NK-92 treated with Interleukin-12 subunit alpha and Interleukin-12 subunit beta, amount 100 ng/mL, for 24 hours (cell line): ENCODE results near the gene TMEM175.
"Not testable (repeated sequence)": the region's sequence is repeated elsewhere in the genome, so short reads cannot be mapped to it uniquely, and the experiment has no call there.

Experiments
- DNase-seq: peaks from one replicate; lab custom pipeline; 2025; lab: John Stamatoyannopoulos, UW

TMEM175 gene

GRCh38 chr4:971666-972500, 39.6 kb downstream of the TMEM175 start:
- DNase-seq = no peak

DNA sequence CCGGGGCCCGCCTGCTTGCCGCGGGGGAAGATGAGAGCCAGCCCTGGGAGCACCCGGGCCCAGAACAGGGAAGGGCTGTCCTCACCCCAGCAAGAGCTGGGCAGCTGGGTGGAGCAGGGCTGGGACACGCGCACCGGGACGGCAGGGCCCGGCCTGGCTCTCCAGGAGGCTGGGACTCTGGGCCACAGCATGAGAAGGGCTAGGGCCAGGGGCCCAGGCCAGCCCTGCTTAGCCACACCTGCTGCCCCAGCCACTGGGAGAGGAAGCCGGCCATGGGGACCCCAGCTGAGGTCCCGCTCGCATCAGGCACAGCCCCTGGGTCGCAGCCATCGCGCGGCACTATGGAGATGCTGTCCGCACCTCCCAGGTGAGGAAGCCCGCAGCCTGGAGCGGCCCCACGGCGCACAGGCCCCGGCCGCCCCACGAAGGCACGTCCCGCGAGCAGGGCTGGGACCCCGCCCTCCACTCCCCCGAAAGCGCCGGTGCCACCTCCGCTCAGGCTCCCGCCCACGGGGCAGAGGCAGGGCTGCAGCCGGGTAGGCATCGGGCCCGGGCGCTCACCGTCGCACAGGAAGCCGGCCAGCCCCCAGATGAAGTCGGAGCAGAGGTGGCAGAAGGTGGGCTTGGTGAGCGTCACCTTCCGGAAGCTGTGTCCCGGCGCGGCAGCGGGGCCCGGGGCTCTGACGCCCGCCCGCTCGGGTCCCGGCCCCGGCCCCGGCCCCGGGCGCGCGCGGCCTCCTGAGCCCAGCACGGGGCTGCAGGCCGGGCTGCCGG, 40.6 kb downstream of the TMEM175 start:
- DNase-seq = peak; percentile 33

DNA sequence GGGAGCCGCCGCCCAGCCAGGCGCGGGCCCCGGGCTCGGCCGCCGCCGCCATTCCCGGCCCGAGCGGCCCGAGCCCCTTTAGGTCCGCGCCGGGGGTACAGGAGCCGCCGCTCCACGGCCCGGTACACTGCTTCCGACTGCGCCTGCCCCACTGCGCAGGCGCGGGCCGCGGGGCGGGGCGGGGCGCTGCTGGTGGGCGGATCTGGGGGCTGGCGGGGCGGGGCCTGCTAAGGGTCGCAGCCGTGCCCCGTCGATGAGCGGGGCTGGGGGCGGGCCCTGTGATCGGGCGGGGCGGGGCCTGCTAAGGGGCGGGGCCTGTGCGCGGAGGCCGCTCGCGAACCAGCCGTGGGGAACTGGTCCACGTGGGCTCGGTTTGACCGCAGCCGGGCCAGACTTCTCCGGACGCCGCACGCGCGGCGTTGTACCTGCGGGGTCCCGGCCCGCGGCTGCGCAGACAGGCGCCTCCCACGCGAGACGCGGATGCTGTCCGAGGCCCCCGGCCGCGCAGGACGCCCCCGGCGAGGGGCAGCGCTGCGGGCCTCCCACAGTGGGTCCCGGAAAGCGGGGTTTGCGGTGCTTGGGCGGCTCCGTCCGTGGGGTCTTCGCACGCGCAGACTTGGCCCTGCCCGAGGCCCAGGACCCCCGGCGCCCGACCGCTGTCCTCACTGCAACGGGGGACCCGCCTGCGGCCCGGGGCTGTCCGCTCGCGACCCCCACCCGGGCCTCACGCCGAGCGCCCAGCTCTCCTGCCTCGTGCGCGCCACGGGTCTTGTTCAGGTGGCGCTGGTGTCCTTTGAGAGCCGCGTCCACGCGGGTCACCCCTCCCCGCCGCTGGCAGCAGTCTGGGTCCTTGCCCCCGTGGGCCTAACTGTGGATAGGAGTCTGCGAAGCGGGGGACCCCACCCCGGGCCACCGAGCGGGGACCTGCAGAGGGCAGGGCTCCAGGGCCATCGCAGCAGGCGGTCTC, 41.5 kb downstream of the TMEM175 start, which contains the start of gene DGKQ:
Gene DGKQ, minus strand, starts transcription at position 139 of the 967 bp plus-strand sequence. Its CDS starts 87 bp downstream, at position 52.
- DNase-seq = peak; percentile 50

- DNase-seq = no peak
These were observed 42.4 kb downstream of the TMEM175 start for GRCh38 chr4:974668-975067.

GRCh38 chr4:976016-976415, 43.8 kb downstream of the TMEM175 start:
- not testable (repeated sequence) for DNase-seq

- DNase-seq = no peak
These were observed 46.9 kb downstream of the TMEM175 start for GRCh38 chr4:978957-979701.

- DNase-seq = no peak
These were observed 50.0 kb downstream of the TMEM175 start for GRCh38 chr4:982291-982690.

DNA sequence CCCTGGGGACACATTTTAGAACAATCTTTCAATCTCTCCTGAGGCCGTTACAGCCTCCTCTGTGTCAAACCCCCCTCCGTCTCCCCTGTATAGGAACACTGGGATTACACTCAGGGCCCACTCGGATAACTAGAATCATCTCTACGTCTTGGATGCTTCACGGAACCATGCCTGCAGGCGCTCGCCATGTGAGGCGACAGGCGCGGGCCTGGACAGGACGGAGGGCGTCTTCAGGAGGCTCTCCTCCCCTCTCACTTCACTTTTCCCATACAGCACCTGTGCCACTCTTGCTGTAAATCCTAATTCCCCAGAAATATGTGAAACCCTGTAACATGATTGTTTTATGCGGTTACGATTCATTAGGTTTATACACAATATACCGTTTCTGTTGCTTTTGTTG, 50.6 kb downstream of the TMEM175 start:
- DNase-seq = no peak

DNA sequence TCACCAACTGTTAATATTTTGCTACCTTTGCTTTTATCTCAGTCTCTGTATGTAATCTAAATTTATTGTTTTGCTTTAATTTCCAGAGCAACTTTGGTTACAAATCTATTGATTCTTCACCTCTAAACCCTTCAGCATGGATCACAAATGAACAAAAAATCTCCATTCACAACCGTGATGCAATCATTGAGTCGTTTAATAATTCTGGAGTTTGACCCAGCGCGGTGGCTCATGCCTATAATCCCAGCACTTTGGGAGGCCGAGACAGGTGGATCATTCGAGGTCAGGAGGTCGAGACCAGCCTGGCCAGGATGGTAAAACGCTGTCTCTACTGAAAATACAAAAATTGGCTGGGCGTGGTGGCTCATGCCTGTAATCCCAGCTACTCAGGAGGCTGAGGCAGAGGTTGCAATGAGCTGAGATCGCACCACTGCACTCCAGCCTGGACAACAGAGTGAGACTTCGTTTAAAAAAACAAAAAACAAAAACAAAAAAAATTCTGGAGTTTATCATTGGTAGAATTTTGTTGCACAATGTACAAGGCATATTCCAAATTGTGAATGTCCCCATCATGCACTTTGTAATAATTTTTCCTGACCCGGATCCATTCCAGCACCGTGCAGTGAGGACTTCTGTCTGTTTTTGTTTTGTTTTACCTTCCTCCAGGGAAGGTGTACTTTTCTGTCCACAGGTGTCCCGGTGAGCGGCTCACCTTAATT, 52.2 kb downstream of the TMEM175 start:
- no peak for DNase-seq

DNA sequence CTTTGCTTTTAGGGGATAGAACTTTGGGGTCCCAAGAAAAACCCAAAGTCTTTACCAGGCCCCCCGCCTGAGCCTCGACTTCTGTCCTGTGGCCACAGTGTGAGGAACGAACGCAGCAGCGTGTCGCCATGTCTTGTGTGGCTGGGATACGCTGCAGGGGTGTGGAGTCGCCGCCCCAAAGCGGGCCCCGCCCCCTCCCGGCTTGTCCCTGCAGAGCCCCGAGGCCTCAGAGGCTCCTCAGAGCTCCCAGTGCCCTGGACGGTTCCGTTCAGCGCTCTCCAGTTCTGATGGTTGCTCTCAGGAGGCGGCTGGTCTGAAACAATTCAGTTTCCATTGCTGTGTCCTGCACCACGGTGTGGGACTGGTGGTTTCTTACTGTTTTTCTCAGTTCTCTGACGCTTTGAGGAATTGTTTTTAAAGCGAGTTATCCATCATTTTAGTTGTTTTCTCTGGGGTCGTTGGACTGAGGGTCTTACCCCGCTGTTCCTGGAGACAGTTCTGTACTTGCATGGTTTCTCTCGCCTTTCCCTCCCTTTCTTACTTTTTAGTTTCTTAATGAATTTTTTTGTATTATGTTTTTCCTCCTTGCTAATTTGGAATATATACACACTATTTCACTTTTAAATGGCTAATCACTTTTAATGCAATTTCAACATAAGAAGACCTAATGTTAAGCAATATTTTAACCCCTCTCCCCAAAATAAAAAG, 53.0 kb downstream of the TMEM175 start:
- DNase-seq = no peak

- DNase-seq = no peak
These were observed 54.2 kb downstream of the TMEM175 start for GRCh38 chr4:986428-986878.

- peak; percentile 31 for DNase-seq
These were observed 54.8 kb downstream of the TMEM175 start, which contains the start of gene IDUA for GRCh38 chr4:986879-987623. TSS of gene IDUA (plus strand) at chr4:987044. CDS start at chr4:987085, 41 bp downstream.

DNA sequence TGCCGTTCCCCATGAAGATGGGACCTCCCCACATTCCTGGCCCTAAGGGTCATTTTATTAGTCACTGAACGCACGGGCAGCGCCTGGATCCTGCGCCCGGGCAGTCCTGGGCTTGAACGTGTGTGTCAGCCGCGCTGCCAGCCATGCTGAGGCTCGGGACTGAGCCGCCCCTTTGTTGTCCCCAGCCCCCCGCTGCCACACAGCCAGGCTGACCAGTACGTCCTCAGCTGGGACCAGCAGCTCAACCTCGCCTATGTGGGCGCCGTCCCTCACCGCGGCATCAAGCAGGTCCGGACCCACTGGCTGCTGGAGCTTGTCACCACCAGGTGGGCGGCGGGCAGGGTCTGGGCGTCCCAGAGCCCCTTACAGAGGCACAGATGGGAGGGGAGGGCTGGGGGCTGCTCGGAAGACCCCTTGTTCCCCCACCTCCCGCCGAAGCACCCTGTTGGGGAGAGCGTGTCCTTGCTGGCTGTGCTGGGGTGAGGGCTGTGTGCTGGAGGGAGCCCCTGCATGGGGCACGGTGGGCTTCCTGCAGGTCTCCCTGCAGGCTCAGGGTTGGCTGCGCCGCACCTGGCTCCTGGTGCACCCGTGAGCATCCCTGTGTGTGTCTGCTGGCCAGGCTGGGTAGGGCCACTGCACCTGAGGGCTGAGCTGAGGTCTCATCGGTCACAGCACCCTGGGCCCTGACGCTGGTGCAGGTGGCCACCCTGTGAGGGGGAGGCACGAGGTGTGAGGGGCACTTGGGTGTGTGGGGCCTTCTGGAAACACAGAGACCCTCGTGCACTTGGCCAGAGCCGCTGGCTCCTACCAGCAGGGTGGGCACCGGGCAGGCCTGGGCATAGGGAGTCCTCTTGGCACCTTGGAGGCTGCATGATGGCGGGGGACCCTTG, 55.6 kb downstream of the TMEM175 start:
- DNase-seq = no peak

DNA sequence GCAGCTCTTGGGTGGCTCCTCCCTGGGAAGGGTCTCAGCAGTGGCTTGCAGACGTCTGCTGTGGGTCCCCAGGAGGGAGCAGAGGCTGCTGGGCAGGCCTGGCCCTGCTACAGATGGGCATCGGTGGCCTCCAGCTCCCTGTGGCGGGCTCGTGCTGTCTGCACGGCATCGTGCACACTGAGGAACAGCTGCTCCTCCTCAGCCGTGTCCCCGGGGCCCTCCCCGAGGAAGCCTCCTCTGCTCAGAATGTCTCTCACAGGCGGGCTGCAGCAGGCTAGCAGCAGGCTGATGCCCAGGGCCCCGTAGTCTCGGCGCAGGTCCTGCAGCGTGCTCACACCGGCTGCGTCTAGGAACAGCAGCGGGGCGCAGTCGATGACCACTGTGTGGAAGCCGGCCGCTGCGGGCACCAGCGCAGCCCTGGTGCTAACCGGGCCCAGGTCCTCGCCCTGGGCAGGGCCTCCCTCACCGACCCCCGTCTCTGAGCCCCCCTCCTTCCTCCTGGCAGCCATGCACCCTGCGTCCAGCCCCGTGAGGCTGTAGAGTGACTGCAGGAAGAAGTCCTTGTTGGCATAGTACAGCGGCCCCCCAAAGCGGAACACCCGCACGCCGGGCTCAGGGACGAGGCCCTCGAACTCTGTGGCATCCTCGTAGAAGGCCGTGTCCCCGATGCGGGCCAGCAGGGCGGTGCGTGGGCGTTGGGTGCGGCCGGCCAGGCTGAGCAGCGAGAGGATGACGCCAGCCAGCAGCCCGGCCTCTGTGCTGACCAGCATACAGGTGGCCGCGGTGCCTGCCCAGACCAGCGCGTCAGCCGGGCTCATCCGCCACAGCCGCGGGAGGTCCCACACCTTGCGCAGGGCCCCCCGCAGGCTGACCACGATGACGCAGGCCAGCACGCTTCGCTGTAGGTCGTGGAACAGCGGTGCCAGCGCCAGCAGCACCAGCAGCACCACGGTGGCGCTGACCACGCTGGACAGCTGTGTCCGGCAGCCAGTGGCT, 56.8 kb downstream of the TMEM175 start:
- DNase-seq = no peak

DNA sequence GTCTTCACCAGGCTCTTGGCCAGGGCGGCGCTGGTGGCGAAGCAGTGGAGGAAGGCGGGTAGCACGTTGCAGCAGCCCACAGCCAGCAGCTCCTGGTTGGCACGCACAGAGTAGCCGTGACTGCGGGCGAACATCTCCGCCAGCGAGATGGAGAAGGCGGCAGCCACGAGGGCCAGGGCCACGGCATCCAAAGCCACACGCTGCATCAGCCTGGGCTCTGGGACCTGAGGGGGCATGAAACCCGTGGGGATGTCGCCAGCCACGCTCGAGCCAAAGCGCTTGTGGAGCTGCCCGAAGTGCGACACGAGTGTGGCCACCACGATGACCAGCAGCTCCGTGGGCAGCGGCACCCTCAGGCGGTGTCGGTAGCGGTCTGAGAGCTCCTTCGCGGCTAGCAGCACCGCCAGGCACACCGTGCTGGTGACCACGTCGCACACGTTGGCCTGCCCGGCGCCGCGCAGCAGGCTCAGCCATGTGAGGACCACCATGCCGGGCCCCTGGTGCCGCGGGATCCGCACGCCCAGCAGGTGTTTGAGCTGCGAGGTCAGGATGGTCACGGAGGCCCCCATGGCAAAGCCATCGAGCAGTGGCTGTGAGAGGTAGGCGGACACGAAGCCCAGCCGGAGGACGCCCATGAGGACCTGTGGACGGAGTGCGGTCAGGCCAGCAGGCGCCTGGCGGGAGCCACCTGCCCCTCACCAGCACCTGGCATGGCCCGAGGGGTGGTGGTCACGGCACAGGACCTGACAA, 57.6 kb downstream of the TMEM175 start:
- DNase-seq = no peak
